Tibial nerve (tissue), 4 donors: Measurements from ENCODE around the gene TMX2.

ENCODE experiments used
- EP300 ChIP-seq, 2 donors: sonication (generic); formaldehyde crosslinking; IDR thresholded peaks; one replicate each; pipeline ENCODE4 v1.6.1; 2017; ENCODE audit warnings: antibody characterized with exemption in 2 of 2, mild to moderate bottlenecking in 1 of 2
- POLR2A ChIP-seq, 2 donors: fragments of 450-650 bp; IDR thresholded peaks; one replicate each; pipeline ENCODE4 v1.6.1; 2017; ENCODE audit warnings: antibody characterized with exemption in 2 of 2, mild to moderate bottlenecking in 2 of 2, moderate library complexity in 2 of 2
- TF ChIP-seq, protein P1 (sequence below), 5 experiments: fragments of 200-600 bp in 3 of 5; fragments of 450-650 bp in 2 of 5; sonication (generic) in 3 of 5; IDR thresholded peaks; one replicate each; pipeline ENCODE4 v1.5.1; 2016 to 2019; ENCODE audit warnings: antibody characterized with exemption in 5 of 5, mild to moderate bottlenecking in 3 of 5, moderate library complexity in 2 of 5

DNA sequence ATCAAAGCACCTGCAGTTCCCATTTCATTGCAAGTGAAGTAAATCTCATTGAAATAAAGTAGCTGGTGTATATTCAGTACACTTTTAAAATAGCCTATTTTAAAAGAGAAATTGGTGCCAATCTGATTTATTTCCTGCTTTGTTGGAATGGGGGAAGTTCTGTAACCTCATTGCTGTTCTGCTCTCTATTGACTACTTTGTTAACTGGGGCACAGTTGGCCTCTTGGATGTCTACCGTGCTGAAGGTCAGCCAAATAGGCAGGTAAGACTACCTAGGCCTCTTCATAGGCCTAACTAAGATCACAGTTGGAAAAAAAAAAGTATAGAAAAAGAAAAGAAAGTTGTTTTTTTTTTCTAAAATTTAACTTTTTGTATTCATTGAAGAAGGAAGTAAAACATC lies 58.4 kb downstream of the TMX2 start:
- TF ChIP-seq, protein P1, sequence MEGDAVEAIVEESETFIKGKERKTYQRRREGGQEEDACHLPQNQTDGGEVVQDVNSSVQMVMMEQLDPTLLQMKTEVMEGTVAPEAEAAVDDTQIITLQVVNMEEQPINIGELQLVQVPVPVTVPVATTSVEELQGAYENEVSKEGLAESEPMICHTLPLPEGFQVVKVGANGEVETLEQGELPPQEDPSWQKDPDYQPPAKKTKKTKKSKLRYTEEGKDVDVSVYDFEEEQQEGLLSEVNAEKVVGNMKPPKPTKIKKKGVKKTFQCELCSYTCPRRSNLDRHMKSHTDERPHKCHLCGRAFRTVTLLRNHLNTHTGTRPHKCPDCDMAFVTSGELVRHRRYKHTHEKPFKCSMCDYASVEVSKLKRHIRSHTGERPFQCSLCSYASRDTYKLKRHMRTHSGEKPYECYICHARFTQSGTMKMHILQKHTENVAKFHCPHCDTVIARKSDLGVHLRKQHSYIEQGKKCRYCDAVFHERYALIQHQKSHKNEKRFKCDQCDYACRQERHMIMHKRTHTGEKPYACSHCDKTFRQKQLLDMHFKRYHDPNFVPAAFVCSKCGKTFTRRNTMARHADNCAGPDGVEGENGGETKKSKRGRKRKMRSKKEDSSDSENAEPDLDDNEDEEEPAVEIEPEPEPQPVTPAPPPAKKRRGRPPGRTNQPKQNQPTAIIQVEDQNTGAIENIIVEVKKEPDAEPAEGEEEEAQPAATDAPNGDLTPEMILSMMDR (IDR thresholded peaks at IDR 0.05), result no peak
- no peak for TF ChIP-seq EP300 (IDR thresholded peaks at IDR 0.05)
- no peak for TF ChIP-seq POLR2A (IDR thresholded peaks at IDR 0.05)
